ENCODE measurements around the gene OR8G1.
"Not testable (repeated sequence)": the region's sequence is repeated elsewhere in the genome, so short reads cannot be mapped to it uniquely, and the experiment has no call there.

Gene OR8G1

DNA sequence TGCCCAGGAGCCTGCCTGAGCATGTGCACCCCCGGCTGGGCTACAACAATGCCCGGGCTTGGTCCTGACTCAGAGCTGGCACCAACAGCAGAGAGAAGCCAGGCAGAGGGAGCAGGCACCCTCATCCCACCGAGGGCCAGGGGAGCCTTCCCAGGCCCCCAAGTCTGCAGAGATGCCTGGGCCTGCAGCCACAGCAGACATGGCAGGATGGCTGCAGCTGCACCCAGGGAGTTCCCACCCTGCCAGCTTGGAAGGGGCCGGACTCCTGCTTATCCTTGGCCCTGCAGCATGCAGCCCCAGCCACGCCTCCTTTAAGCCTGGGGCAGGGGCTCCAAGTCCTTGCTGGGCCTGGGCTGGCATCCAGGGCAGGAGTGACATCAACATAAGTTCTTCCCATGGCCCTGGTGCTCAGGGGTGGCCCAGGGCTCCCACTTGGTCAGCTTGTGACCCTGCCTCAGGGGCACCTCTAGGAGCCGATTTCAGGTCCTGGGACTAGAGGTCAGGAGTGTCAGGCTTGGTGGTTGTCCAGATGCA is 31.0 kb upstream of the OR8G1 start:
- TF ChIP-seq, protein P1, sequence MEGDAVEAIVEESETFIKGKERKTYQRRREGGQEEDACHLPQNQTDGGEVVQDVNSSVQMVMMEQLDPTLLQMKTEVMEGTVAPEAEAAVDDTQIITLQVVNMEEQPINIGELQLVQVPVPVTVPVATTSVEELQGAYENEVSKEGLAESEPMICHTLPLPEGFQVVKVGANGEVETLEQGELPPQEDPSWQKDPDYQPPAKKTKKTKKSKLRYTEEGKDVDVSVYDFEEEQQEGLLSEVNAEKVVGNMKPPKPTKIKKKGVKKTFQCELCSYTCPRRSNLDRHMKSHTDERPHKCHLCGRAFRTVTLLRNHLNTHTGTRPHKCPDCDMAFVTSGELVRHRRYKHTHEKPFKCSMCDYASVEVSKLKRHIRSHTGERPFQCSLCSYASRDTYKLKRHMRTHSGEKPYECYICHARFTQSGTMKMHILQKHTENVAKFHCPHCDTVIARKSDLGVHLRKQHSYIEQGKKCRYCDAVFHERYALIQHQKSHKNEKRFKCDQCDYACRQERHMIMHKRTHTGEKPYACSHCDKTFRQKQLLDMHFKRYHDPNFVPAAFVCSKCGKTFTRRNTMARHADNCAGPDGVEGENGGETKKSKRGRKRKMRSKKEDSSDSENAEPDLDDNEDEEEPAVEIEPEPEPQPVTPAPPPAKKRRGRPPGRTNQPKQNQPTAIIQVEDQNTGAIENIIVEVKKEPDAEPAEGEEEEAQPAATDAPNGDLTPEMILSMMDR (IDR thresholded peaks at IDR 0.05; ENCODE audit: borderline replicate concordance, control extremely low read depth, extremely low read depth, insufficient read depth, missing control alignments), result no peak
- in situ Hi-C loops (cut with MboI; ENCODE audit: low sequenced_read_pairs, unreplicated experiment), result no loop called here
- no peak for DNase-seq (ENCODE audit: low spot score)

DNA sequence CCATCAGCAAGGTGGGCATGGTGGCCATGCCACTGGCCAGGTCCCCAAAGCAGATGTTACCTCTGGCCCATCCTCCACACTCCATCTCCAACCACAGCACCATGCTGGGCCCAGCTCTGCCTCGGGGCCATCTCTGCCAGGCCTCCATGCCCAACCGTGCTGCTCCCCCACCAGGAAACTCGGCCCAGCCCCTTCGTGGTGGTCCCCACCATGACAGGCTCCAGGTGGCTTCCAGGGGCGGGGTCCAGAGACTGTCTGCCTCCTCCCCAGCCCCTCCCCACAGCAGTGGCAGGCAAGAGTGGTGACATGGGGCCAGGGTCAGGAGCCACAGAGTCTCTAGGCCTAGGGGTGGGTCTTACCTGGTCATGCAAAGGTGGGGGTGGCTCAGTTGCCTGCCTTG is 30.5 kb upstream of the OR8G1 start:
- DNase-seq (ENCODE audit: low spot score), result no peak
- in situ Hi-C loops (cut with MboI; ENCODE audit: low sequenced_read_pairs, unreplicated experiment), result no loop called here
- TF ChIP-seq, protein P1 (IDR thresholded peaks at IDR 0.05; ENCODE audit: borderline replicate concordance, control extremely low read depth, extremely low read depth, insufficient read depth, missing control alignments), result no peak

DNA sequence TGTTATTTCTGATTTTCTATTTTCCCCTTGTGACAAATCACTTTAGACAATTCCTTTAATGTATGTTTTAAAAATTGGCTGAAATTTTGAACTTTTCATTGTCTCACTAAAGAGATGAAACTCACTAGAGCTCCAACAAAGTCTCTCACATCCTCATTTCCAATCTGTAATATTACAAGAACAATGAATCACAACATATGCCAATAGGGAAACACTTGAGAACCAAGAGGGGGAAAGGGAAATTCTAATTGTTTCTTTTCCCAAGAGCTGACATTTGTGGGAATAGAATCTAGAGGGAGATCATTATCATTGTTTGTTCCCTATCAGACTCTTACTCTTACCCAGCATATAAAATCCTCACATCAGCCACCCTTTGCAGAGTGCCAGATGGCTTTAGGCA is 29.6 kb upstream of the OR8G1 start:
- TF ChIP-seq, protein P1 (IDR thresholded peaks at IDR 0.05; ENCODE audit: borderline replicate concordance, control extremely low read depth, extremely low read depth, insufficient read depth, missing control alignments), result no peak
- DNase-seq (ENCODE audit: low spot score), result no peak
- in situ Hi-C loops (cut with MboI; ENCODE audit: low sequenced_read_pairs, unreplicated experiment), result no loop called here

DNA sequence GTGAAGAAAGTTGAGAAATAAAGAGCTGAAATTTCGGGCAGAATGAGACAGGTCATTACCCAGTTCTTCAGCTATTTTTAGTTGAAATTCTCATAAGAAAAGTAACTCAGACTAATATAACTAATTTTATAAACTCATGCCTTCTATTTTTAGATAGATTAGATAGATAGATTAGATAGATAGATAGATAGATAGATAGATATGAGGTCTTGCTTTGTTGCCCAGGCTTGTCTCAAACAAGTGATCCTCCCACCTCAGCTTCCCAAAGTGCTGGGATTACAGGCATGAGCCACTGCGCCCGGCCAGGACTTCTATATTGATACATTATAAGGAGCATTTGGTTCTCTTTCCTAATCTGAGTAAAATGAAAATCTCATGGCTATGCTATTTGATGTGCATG is 26.9 kb upstream of the OR8G1 start:
- TF ChIP-seq, protein P1 (IDR thresholded peaks at IDR 0.05; ENCODE audit: borderline replicate concordance, control extremely low read depth, extremely low read depth, insufficient read depth, missing control alignments), result no peak
- DNase-seq (ENCODE audit: low spot score), result no peak
- in situ Hi-C loops (cut with MboI; ENCODE audit: low sequenced_read_pairs, unreplicated experiment), result no loop called here

DNA sequence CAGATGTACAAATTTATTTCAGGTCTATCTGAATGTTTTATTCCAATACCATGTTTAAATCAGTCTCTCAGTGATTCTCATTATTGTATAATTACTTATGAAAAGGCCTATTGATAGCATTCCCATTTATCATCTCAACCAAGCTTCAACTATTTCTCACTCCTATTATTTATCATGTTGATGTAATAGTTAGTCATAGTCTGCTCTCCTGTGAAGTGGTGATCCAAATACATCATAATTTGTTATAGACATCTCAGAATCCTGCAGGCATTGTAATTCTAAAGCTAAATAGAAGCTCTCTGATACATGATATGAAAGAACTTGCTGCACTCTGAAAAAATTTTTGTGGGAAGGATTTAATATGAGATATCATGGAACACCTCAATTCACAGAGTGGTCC is 21.8 kb upstream of the OR8G1 start:
- TF ChIP-seq, protein P1 (IDR thresholded peaks at IDR 0.05; ENCODE audit: borderline replicate concordance, control extremely low read depth, extremely low read depth, insufficient read depth, missing control alignments), result no peak
- no peak for DNase-seq (ENCODE audit: low spot score)
- in situ Hi-C loops (cut with MboI; ENCODE audit: low sequenced_read_pairs, unreplicated experiment), result no loop called here

DNA sequence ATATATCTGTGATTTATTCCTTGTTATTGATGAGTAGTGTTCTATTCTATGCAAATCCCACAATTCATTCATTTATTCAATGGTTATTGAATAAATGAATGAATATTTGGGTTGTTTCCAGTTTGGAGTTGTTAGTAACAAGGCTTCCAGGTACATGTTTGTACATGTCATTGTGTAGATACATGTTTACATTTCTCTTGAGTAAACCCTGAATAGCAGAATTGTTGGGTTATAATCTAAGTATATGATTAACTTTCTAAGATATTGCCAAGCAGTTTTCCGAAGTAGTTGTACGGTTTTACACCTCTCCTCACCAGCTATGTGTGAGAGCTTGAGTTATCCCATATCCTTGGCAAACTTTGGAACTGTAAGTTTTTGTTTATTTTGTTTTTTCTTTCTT is 18.5 kb upstream of the OR8G1 start:
- TF ChIP-seq, protein P1 (IDR thresholded peaks at IDR 0.05; ENCODE audit: borderline replicate concordance, control extremely low read depth, extremely low read depth, insufficient read depth, missing control alignments), result no peak
- in situ Hi-C loops (cut with MboI; ENCODE audit: low sequenced_read_pairs, unreplicated experiment), result no loop called here
- DNase-seq (ENCODE audit: low spot score), result no peak

DNA sequence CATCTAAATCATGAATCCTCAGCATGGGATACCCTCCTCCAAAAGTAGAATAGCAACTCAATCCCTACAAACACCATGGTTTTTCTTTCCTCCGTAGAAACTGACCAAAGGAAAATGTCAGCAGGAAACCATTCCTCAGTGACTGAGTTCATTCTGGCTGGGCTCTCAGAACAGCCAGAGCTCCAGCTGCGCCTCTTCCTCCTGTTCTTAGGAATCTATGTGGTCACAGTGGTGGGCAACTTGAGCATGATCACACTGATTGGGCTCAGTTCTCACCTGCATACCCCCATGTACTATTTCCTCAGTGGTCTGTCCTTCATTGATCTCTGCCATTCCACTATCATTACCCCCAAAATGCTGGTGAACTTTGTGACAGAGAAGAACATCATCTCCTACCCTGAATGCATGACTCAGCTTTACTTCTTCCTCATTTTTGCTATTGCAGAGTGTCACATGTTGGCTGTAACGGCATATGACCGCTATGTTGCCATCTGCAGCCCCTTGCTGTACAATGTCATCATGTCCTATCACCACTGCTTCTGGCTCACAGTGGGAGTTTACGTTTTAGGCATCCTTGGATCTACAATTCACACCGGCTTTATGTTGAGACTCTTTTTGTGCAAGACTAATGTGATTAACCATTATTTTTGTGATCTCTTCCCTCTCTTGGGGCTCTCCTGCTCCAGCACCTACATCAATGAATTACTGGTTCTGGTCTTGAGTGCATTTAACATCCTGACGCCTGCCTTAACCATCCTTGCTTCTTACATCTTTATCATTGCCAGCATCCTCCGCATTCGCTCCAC is 16.1 kb upstream of the OR8G1 start:
- in situ Hi-C loops (cut with MboI; ENCODE audit: low sequenced_read_pairs, unreplicated experiment); DNase-seq (ENCODE audit: low spot score): not testable (repeated sequence)

Measured in GM13976 (cell line).